Activated CD8-positive, alpha-beta memory T cell treated with anti-CD3 and anti-CD28 coated beads, Interleukin-2, amount 50 U/mL, for 4 hours (primary cell): ENCODE data around the gene ACIN1.
A peak's percentile ranks its signal among the peaks of the same experiment; 100 is the strongest.

Experiments used
- DNase-seq: peaks from one replicate; pipeline ENCODE4 v3.0.0-alpha.2; 2020

ACIN1 gene

DNA sequence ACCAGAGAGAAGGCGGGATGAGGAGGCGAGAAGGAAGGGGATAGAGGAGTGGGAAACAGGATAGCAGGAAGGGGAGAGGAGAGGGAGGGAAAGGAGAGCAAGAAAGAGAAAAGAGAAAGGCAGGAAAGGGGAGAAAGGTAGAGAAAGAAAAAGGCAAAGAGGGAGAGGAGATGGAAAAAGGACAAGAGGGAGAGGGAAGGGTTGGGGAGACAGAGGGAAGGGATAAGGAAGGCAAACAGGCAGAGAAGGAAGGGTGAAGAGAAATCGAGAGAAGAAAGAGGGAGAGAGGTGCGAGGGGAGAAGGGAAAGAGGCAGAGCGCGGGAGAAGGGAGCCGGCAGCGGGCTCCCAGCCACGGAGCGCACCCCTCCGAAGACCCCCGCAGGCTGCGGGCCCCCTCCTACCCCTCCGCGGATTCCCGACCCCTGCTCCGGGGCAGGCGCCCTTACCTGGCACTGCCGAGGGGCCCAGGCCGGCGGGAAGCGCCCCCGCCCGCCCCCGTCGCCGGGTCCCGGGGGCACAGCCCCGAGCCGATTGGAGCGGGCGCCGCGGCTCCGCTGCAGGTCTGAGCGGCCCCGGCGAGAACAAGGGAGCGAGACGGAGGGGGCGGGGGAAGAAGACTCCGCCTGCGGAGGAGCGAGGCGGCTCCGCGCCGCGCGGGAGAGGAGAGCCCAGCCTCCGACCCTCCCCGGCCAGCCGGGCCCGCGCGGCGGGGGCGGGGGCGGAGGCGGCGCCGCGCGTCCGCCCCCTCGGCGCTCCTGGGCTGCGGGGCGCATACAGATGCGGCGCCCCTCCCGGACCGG is 37.8 kb downstream of the ACIN1 start, which contains the start of gene CDH24:
TSS of gene CDH24 (minus strand) at position 565 of the 801 bp plus-strand sequence. CDS start 1,787 bp downstream, outside the sequence.
- DNase-seq, result peak; percentile 72

DNA sequence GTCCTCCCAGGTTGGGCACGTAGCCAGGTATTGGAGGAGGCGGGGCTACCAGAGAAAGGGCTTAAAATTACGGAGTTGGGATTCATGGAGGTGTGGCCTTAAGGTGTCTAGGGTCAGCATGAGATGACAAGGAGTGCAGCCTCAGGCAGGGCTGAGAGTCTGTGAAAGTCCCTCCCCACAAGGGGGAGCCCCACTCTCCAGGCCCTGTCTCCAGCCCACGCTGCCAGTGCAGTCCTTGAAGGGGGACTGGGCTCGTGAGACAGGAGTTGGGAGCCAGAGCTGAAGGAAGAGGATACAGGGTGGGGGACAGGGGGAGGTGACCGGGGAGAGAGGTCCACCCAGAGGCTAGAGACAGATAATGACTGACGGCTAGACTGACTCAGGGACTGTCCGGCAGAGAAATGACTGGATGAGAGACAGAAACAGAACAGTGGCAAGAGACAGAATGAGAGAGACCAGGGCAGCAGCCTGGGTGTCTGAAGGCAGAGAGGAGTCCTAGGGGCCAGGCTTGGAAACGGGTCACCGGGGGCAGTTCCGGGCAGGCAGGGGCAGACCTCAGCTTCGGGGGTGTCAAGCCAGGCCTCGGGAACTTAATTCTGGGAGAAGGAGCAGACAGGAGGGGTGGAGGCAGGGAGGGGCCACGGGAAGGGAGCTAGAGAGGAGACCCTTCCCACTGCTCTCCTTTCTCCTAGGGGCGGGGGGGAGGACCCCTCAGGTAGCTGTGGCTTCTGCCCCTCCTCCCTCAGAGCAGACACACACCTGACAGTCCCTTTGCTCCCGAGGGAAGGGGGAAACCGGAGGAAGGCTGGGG is 38.6 kb downstream of the ACIN1 start:
- peak; percentile 71 for DNase-seq

DNA sequence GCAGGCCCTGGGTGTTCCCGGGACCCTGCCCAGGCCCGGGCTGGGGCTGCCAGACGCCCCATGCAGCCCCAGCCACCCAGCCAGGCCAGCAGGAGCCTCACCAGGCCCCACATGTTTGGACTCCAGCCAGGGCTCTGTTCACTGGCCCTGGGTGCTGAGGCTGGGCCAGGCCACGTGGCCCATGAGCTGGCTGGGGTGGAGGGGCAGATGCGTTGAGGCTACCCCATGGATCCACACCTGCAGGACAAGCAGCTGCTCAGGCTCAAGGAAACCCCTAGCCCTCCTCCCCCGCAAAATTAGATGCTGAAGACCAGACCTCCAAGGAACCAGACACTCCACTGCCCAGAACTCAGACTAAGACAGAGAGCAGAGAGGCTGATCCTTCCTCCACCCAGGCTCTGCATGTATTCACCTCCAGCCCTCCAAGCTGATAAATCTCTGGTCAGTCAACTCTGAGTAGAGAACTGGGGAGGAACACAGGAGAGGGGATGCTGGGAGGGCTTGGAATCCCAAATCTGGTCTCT is 39.3 kb downstream of the ACIN1 start:
- no peak for DNase-seq

- no peak for DNase-seq
Observed at GRCh38 chr14:23055147-23055550, 39.8 kb downstream of the ACIN1 start.

GRCh38 chr14:23054000-23054811 is 40.7 kb downstream of the ACIN1 start:
- DNase-seq, result peak; percentile 45

- DNase-seq, result no peak
Observed at GRCh38 chr14:23053426-23053825, 41.5 kb downstream of the ACIN1 start.

DNA sequence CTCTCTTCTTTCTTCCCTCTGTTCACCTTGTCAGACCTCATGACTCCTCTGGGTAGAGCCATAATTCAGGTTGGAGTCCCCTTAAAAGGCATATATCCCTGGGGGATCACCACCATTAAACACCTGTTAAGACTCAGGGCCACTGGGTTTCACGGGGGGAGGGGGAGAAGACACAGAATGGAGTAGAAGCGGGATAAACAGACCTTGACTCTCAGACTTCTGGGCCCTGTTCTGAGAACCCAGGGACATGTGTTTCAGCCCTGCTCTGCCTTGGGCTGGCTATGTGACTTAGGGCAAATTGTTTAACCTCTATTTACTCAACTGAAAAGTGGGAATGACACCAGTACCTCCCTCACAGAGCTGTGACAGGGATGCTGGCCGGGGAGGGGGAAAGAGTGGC is 42.3 kb downstream of the ACIN1 start:
- DNase-seq, result no peak

DNA sequence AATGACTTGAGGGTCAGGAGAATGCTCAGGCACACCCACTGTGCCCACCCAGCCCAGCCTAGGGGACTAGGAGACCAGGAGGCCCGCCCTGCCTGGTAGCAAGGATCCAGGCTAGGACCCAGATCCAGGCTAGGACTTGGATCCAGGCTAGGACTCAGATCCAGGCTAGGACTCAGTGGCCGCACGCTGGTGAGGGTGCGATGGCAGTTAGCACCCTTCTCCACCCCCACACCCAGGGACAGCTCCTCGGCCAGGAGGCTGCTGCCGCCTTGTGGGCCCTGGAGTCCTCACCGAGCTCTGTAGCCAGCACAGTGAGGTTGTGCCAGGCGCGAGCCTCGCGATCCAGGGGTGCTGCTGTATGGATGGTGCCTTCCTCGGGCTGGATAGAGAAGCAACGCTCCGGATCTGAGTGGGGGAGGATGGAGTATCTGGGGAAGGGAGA is 42.7 kb downstream of the ACIN1 start:
- no peak for DNase-seq

DNA sequence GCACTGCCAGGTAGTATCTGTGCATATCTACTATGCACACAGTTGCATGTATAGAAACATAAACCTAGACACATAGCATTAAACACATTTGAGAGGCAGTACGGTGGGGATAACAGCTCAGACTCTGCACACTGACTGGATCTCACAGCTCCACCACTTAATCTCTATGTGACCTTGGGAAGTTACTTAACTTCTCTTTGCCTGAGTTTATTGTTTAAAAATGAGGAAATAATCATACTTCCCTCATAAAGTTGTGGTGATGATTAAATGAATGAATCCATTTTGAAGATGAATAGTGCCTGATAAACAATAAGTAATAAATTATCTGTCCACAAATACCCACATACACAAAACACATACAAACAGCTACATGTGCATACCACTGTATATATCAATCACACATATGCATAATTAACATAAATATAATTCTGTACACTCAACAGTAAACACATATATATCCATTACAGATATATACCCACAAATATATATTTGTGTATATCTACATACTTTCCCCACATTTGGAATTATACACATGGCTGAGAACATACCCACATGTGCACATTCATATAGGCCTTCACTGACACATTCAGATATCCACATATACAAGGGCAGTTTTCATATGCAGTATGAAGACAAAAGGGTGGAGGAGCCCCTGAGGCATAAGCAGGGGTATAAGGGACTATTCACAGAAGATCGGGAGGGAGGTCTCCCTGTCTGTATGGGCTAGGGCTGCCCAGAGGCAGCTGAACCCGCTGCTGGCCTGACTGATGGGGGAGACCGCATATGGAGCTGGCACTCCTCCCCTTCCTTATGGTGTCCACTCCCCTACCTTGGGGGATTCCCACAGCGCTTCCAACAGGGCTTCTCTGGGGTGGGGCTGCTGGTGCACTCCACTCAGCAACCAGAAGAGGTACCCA is 43.5 kb downstream of the ACIN1 start:
- no peak for DNase-seq

- no peak for DNase-seq
Observed at GRCh38 chr14:23049011-23049410, 45.9 kb downstream of the ACIN1 start.

DNA sequence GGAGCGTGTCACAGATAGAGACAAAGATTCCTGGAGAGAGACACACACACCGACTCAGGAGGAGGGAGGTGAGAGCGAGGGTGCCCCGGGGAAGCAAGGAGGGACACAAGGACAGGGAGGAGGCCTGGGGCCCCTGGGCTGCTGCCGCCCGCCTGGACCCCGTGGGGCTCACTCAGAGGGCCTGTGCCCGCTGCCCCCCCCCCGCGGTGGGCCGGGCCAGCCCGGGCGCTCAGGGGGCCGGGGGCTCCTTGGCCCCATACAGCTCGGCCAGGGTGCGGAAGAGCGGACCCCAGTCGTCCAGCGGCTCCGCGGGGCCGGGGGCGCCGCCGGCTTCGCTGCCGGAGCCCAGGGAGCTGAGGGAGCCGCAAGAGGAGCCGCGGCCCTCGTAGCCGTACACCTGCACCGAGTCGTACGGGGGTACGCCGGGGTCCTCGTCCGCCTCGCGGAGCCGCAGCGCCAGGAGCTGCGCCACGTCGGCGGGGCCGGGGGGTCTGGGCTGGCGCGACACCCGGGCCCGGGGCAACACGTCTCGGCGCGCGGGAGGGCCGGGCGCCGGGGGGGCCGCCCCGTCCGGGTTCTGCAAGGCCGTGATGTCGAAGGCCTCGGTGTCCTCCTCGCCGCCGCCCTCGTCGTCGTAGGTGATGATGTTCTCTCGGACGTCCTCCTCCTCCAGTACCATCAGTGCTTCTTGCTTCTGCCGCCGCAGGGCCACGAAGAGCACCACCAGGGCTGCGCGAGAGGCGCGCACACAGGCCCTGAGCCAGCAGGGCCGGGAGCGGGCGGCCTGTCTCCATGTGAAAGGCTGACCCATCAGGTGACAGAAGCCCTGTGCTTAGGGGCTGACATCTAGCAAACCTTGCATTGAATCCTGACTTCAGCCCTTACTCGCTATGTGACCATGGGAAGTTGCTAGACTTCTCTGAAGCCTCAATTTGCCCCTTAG is 46.9 kb downstream of the ACIN1 start:
- no peak for DNase-seq

DNA sequence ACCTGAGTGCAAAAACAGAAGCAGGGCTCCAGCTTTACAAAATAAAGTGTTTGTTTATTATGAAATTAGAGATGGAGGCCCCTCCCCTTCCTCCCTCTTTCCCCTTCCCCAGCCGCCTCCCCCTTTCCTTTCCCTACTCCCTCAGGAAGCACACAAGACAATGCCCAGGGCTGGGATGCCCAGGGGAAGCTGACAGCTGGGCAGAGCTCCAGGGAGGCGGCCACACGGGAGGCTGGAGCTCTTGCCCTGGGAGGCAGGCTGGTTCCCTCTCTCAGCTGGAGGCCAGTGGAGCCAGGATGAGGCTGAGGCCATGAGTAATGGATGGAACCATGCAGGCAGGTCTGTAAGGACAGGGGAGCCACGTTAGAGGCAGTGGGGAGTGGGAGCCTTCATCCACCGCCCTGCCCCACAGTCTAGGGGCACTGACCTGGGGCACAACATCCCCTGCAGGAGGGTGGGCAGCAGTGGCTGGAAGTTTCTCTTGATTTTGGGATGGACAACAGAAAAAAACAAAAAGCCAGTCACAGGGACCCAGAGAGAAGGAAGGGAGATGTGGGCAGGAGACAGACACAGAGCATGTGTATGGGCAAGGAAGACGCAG is 47.8 kb downstream of the ACIN1 start:
- no peak for DNase-seq

DNA sequence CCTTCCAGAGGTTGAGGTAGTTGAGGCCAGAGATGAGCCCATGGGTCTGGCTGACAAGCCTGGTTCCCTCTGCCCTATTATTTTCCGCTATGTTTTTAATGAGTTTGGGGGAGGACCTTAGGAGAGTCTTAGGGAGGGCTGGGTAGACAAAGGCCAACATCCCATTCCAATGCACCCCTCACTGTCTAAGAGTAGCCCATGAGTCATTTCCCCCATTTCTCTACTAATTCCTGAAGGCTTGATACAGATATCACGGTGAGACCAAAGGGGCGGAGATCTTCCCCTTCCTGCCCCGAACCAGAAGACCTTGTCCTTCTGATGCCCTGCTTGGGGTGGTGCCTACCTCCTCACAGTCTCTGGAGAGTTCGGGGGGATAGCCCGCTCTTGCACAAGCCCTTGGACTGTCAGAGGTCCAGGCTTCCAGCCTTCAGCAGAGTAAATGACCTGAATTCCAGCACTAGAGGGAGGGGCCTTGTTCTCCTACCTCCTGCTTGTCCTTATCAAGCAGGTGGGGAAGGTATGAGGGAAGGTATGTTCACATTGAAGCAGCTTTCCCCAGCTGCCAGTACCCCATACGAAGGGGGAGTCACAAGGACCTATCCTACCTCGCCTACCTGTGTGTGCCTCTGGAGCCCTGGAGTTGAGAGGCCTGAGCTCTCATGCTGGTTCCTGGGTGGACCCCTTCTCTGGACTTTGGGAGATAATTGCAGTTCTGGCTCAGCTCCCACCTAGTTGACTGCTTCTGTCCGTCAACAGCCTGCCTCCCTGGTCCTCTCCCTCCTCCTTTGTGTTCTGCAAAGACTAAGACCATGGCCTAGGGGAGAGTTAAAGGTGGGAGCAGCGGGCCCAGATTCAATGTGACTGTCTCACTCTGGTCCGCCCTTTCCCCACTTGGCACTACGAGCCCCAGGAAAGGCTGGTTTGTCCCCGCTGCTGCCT is 49.2 kb downstream of the ACIN1 start:
- no peak for DNase-seq

- no peak for DNase-seq
Observed at GRCh38 chr14:23044840-23045239, 50.1 kb downstream of the ACIN1 start.

DNA sequence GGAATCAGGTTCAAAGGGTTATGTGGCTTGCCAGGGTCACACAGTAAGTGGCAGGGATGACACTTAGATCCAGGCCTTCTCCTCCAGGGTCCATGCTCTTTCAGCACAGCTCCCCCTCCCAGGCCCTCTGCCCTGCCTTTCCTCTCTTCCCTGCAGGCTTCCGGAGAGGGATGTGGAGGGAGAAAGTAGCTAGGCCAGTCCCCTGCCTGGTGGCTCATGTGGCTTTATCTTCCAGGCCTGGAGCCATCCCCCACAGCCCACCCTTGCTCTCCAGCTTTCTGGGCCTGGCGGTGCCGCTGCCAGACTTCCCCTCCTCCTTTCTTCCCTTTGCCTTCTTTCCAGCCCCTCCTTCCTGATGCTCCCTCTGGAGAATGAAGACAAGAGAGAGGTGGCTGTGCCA is 51.2 kb downstream of the ACIN1 start:
- no peak for DNase-seq

DNA sequence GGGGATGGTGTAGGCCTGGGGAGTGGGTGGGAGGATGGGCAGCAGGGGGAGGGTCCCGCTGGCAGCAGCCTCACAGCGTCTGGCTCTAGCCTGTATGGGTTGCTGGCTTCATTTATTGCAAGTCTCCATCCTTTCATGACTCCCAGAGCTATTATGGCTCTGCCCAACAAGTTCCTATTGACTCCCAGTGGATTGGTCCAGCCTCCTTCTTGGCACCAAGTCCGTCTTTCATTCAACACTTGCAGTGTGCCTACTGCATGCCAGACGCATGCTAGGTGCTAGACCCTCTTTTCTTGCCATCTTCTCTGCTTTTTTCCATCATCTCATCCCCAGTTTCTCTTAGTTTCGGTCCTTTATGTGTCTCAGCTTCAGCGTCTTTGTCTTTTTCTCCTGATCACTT is 51.8 kb downstream of the ACIN1 start:
- no peak for DNase-seq

DNA sequence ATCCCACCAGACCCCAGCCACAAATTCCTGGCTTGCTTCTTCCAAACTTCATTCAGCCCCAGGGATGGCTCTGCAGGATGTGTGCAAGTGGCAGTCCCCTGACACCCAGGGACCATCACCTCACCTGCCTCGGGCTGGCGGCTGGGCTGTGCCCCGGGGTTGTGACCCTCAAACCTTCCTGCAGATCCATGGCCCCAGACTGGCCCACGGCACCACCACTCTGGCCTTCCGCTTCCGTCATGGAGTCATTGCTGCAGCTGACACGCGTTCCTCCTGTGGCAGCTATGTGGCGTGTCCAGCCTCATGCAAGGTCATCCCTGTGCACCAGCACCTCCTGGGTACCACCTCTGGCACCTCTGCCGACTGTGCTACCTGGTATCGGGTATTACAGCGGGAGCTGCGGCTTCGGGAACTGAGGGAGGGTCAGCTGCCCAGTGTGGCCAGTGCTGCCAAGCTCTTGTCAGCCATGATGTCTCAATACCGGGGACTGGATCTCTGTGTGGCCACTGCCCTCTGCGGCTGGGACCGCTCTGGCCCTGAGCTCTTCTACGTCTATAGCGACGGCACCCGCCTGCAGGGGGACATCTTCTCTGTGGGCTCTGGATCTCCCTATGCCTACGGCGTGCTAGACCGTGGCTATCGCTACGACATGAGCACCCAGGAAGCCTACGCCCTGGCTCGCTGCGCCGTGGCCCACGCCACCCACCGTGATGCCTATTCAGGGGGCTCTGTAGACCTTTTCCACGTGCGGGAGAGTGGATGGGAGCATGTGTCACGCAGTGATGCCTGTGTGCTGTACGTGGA is 52.6 kb downstream of the ACIN1 start, which contains the start of gene PSMB11:
TSS of gene PSMB11 (plus strand) at position 51 of the 804 bp plus-strand sequence. CDS start at position 65, 14 bp downstream.
- no peak for DNase-seq

GRCh38 chr14:23041729-23042128 is 53.2 kb downstream of the ACIN1 start:
- no peak for DNase-seq
